Hindlimb muscle (tissue), 1 donor: ENCODE results near the gene CAV1. TPM values are rescaled to one million over a fixed set of nuclear protein-coding genes. Genes with fewer than 3 reads are reported as not detected.

ENCODE experiments used
- DNase-seq: peaks from one replicate; pipeline ENCODE4 v3.0.0-alpha.2; 2013
- polyA plus RNA-seq: library from polyadenylated mRNA; unstranded; fragments of 120-200 nt; gene quantifications from one replicate; pipeline ENCODE4 v1.2.1, GENCODE V29; 2013; ENCODE audit not compliant: insufficient read length

Gene CAV1
- polyA plus RNA-seq, 1 donor, result 196 TPM

DNA sequence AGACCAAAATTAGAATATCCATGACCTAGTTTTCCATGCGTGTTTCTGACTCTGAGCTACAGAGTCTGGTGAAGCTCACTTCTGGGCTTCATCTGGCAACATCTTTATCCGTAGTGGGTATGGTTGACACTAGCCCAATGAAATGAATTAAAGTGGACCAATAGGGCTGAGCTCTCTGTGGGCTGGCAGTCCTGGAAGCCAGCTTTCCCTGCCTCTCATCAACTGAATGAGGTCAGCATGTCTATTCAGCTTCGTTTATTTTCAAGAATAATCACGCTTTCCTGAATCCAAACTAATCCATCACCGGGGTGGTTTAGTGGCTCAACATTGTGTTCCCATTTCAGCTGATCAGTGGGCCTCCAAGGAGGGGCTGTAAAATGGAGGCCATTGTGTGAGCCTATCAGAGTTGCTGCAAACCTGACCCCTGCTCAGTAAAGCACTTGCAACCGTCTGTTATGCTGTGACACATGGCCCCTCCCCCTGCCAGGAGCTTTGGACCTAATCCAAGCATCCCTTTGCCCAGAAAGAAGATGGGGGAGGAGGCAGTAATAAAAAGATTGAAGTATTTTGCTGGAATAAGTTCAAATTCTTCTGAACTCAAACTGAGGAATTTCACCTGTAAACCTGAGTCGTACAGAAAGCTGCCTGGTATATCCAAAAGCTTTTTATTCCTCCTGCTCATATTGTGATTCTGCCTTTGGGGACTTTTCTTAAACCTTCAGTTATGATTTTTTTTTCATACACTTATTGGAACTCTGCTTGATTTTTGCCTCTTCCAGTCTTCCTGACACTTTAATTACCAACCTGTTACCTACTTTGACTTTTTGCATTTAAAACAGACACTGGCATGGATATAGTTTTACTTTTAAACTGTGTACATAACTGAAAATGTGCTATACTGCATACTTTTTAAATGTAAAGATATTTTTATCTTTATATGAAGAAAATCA, 35.5 kb downstream of the CAV1 start:
- no peak for DNase-seq

DNA sequence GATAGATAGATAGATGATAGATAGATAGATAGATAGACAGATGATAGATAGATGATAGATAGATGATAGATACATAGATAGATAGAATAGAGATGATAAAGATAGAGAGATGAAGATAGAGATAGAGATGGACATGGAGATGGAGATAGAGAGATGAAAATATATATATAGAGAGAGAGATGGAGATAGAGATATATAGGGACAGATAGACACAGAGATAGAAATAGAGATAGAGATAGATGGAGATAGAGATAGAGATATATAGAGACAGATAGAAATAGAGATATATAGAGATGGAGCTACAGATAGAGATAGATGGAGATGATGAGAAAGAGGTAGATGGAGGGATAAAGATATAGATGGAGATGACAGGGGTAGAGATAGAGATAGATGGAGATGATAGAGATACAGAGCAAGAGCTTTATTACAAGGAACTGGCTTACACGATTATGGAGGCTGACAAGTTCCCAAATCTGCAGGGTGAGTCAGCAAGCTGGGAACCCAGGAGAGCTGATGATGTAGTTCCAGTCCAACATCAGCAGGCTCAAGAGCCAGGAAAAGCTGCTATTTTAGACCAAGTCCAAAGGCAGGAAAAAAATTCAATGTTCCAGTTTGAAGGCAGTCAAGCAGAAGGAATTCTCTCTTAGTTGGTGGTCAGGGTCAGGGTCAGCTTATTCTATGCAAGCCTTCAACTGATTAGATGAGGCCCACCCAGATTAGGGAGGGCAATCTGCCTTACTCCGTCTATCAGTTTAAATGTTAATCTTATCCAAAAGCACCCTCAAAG, 37.1 kb downstream of the CAV1 start:
- no peak for DNase-seq

DNA sequence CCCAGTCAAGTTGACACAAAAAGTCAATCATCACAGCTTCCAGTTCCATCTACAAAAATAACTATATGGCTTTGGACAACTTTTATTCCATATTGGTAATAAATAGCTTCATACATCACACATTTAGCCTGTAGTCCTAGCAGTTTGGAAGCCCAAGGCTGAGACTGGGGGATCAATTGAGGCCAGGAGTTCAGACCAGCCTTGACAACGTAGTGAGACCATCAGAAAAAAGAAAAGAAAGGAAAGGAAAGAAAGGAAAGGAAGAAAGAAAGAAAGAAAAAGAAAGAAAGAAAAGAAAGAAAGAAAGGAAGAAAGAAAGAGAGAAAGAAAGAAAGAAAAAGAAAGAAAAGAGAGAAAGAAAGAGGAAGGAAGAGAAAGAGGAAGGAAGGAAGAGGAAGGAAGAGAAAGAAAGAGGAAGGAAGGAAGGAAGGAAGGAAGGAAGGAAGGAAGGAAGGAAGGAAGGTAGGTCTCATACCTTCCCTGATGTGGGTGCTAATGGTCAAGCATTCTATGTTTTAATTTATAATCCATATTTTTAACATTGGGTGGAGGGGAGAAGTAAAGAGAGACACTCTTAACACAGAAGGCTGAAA, 37.8 kb downstream of the CAV1 start:
- DNase-seq, result no peak

DNA sequence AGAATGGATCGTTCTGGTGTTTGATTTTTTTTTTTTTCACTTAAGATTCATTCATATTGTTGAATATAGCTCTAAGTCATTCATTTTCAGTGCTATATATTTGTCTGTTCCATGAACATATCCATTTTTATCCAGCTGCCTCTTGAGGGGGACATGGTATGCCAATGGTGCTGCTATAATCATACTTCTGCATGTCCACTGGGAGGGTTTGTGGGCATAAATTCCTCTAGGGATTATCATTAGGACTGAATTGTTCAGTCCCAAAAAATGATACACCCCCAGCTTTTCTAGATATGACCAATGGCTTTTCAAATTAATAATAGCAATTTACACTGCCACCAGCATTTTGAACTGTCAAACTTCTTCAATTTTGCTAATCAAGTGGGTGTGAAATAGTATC, 41.1 kb downstream of the CAV1 start:
- DNase-seq, result no peak

DNA sequence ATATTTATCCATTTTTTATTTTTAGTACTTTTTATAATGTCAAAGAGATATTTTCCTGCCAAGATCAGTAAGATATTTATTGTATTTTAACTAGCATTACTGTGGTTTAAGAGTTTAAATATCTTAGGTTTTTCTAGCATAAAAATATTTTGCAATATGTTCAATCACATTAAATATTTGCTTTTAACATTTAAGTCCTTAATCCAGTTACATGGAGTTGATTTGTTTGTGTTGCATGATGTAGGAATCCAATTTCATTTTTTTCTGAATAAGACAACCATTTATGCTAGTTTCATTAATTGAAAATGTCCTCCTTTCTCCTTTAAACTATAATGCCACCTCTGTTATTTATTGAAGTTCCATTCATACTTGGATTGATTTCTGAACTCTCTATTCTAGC, 41.8 kb downstream of the CAV1 start:
- no peak for DNase-seq

DNA sequence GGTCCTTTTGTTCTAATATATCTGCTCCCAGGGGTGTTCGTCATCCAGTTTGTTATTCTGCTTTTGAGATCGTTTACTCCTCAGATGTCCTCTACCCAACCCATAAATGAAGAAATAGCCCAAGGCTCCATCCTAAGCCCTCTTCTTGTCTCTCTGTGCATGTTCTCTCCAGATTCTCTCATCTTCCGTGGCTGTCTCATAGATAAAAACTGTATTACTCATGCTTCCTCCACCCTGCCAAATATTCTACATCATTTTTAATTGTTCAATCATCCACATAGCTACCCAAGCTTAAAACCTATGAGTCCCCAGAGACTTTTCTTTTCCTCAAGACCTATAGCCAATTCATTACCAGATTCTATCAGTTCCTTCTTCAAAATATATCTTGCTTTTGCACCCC, 44.9 kb downstream of the CAV1 start:
- no peak for DNase-seq

DNA sequence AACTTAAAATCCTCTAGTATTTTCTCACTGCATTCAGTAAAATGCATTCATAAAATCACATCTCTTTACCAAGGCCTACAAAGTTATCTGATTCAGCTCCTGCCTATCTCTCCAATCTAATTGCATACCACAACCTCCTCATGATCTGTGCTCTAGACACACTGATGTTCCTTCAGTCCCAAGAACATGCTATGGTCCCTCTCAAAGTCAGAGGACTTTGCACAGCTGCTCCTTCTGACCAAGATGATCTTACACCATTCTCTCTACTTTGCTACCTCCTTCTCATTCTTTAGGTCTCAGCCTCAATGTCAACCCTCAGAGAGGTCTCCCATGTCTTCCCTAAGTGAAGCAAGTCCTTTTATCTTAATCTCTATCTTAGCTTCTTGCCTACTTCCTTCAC, 45.5 kb downstream of the CAV1 start:
- DNase-seq, result no peak

DNA sequence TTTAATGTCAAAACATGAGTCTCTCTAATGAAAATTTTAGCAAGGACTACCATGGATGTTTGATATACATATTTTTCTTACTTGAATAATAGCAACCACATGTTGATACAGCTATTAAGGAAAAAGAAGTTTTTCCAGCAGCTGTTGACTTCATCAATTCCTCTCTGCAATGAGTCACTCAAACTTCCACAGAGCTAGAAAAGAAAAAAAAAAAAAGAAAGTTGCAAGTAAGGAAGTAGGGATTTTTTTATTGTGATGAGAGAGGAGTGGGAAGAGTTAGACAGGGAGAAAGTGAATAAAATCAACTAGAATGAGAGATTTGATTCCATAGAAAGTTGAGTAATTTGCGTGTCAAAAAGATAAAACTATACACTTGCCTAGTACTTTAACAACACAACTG, 46.2 kb downstream of the CAV1 start:
- DNase-seq, result peak; percentile 50

DNA sequence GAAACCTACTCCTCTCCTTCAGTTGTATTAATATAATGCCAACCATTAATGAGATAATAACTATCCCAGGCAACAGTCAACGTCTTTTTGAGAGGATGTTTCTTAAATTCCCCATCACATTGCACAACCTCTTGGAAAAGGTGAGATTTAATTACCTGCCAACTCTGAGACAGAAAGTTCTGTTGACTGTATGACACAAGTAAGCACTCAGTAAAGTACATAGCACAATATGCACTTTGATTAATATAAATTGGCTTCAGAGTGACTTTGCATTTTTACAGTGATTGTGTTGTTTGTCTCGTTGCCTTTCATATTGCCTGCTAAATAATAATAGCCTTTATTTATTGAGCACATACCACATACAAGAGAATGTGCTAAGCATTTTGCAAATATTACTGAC, 46.7 kb downstream of the CAV1 start:
- DNase-seq, result no peak

DNA sequence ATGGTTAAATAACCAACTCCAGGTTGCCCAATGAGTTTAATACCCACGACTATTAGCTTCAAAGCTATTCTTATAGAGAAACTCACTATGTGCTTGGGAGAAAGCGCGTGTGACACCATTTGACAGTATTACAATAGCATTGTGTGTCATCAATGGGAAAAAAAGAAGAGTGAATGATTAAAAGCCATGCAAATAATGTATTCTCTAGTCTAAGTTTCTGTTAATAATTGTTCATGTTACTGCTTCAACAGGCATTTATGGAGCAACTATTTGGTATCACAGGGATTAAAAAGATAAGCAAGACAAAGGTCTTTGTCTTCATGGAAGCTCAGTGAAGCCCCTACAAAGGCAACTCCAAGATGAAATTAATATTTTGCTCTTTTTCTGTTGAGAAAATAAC, 47.2 kb downstream of the CAV1 start:
- no peak for DNase-seq

DNA sequence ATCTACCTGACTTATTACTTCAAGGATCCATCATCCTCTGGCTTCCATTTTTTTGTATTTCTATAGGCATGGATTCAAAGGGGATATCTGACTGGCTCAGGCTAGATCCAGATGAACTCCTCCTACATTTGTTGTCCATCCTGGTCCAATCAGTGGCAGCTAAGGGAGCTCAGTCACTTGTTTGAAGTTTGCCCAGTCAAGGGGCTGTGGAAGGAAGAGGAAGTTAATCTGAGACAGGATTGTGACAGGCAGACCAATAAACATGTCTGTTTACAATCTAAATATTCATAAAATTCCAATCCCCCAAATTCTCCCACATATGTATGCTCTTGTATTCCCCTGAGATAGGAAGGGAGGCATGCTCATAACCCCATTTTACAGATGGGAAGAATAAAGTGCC, 48.7 kb downstream of the CAV1 start:
- DNase-seq, result no peak

DNA sequence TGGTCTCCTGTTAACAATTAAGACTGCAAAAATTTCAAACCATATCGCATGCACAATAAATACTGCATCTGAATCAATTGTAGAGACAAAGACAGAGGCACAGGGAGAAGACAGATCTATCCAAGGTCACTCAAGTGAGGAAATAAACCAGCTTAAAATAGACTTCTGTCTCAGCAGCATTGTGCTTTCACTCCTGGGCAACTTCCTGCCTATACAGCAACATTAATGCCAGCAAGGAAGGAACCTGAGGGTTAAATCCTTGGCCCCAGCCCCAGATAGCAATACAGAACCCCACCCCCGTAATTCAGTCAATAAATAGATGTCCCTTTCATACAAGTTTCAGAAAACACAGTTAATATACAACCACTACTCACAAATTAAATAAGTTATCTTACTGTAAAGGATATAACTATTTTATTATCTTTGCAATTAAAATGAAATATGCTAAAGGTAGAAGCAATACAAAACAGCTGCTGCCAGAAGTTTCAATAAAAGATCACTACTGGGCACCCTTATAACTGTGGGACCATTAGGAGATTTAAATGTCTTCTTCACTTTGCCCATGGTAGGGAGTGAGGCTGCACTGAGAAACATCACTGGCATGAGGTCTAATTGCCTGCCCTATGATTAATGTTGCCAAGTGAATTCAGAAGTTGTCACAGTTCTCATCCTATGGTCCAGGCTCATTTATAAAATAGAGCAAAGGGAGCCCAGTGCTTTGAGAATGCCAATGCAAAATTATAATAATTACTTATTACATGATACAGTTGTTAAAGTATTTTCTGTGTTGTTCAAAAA, 49.4 kb downstream of the CAV1 start:
- DNase-seq, result no peak

DNA sequence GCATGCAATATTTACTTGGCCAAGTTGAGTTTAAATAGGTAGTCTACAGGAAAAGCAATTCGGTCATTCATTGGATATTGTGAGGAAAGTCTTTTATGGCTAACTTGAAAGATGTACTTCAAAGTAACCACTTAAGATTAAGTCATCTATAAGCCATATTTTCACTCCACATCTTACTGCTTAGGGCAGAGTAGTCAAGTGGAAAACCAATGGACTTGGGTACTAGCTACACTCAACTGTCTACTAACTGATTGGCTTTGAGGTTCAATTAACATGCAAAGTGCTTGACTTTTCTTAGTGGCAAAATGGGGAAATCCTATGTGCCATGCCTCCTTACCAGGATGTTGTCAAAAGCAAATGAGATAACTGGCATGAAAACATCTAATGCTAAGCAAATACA, 51.0 kb downstream of the CAV1 start:
- no peak for DNase-seq

DNA sequence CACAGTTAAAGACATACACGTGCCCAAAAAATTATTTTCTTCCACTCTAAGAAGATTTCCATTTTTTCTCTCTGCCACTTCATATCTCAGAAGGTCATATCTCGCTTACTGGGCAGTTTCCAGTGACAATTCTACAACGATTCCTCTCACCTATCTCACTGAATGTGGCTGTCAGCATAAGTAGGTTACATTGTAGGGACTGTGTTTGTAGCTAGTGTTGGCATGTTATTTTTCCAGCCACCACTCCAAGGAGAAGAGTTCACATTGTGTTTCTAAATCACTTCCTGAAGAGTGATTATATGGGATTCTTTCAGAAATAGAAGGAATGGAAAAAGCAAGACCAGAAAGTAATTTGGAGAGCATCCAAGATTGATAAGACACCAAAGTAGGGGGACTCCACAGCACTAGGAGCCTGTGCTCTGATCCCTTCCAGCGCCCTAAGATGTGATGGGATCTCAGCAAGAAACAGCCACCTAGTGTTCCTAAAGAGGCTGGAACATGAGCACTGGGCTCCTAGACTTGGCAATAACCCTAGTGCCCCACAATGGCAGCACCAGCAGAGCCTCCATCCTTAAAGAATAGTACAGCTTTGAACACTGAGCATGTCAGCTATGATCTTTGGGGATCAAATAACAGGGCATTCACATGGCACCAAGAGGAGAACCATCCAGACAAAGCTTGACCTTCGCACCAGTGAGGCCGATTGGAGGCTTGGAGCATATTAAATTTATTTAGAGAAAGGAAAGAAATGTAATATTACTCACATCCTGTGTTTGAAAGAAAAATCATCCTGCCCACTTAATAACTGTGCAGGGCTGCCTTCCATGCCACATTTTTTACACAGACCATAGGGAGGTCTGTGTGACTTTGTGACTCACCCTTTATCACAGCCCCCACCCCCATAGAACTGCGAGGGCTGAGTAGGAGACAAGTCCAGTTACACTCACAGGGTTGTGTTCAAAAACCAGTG, 51.8 kb downstream of the CAV1 start:
- no peak for DNase-seq

DNA sequence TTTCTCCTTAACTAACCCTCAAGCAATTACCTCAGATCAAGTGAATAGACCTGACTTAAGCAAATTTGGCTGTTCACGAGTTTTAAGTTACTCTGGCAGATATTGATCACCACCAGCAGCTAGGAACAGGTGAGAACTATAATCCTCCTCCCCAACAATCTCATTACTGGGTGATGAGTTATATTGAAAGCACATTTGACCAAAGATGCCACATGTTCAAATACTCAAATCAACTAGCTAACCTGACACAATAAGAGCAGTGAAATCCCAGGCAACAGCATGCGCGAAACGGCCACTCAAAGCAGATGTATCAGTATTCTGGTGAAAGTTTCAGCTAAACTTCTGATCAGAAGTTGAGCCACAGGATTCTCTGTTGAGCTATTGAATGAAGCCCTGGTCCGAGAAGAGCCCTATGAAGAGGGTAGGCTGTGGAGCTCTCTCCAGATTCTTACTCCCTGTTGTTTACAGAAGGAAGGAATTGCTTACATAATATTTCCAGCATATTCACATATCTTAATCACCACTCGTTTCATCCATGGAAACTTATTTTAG, 52.6 kb downstream of the CAV1 start:
- no peak for DNase-seq

DNA sequence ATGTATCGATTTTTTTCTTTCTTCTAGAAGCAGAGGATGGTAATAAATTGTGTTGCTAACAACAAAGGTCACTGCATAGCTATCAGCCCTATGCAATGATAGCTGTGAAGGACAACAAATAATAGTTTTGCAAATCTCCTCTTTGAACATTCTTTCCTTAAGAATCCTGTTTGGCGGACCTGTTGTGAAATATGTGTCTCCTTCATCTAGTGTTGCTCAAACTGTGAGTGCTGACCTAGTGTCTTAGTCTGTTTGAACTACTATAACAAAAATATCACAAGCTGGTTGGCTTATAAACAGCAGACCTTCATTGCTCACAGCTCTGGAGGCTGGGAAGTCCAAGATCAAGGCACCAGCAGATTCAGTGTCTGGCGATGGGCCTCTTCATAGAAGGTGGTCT, 53.7 kb downstream of the CAV1 start:
- DNase-seq, result no peak

DNA sequence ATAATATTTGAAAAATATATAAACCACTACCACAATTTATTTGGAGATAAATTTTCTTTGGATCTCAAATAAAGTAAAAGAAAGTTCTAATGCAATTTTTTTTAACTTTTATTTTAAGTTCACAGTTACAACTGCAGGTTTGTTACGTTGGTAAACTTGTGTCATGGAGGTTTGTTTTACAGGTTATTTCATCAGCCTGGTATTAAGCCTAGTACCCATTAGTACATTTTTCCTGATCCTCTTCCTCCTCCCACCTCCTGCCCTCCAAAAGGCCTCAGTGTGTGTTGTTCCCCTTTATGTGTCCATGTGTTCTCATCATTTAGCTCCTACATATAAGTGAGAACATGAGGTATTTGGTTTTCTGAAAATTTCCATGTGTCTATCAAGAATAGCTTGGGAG, 54.5 kb downstream of the CAV1 start:
- DNase-seq, result no peak

DNA sequence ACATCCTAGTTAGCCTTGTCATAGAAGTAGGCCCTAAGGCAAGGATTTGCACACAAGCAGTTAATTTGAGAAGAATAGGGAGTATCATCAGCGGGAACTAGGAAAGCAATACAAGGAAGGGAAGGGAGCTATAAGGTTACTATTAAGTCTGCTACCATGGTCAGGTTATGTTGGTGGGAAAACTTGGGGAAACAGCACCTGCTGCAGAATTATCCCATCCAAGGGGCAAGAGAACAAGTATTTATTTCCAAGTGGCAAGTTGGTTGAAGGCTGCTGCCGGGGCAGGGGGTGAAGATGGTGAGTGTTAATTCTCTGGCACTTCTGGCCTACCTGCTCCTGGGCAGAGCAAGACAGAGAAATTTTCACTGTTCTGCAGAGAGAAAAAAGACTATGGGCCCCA, 55.0 kb downstream of the CAV1 start:
- DNase-seq, result no peak

DNA sequence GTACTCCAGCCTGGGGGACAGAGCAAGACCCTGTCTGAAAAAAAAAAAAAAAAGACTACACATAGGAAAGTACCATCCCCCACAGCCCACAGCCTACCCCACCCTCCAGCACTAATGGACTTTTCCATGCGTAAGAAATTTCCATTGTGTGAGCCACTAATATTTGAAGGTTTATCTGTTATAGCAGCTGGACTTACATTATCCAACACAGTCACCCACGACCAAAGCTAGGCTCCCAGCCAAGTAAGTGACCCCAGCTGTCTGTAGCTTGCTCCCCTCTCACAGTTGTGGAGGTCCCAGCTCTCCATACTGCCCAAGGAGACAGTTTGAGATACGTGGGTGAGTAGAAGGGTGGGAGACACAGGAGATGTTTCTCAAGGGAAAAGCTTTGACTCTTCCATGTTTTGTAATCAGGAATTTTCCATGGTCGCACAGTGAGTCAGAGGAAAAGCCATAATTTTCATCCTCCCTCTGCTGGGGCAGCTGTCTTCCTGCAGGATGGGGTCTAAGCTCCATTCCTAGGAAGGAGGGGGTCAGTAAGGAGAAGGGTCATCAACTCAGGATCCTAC, 57.4 kb downstream of the CAV1 start:
- DNase-seq, result no peak

DNA sequence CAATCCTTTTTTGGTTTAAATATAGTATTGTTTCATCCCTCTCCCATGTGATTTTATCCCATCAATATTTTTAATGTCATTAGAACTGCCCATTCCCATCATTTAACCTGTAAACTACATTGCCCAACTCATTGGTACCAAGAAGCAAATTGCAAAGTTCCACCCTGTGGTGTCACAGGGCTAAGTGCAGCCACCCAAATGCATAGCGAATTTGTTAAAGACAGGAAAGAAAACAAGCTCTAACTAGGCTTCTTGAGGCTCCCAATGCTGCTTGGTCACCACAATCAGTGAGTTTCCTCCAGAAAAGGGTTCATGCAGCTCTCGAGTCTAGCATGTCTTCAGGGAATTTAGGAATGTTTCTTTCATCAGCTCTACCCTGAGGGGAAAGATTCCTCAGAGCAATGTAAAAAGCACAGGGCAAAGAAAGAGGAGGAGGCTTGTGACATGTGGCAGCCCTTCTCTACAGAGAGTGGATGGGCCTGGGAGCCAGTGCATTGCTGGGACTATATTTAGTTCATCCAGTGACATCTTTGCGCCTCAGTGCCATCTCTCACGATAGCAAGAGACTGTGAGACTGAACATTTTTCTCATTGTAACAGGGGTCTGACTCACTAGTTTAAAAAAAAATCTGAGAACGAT, 58.1 kb downstream of the CAV1 start:
- DNase-seq, result no peak
